ENCODE data around the gene PSMD9. TPM values are rescaled to one million over a fixed set of nuclear protein-coding genes. Genes with fewer than 3 reads are reported as not detected.

Gene PSMD9
- total RNA-seq, 2 experiments from 2014 or later = 89.2 to 142 TPM

DNA sequence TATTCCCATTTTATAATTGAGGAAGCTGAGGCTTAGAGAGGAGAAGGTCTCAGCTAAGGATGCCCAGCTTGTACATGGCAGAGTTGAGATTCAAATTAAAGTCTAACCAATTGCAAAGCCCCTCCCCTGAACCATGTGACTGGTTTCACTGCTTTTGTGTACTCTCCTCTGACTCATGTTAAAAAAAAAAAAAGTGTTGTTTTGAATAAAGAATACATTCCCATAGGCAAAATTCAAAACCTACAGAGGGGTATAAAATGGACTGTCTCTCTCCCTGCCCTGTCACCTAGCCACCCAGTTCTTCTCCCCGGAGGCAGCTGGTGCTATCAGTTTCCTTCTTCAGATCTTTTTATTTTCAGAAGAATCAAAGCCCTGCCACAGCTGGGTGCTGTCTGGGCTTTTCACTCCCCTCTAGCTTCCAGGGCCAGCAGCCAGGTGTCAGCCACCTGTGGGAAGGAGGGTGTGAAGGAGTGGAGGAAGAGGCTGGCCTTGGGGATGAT, 5.4 kb downstream of the PSMD9 start:
- DNase-seq (ENCODE audit: low spot score) = peak; percentile 70
- peak overlapping the region; percentile 79 for H3K27ac ChIP-seq (ENCODE audit: low read depth, low read length, poor library complexity, severe bottlenecking)
- POLR2A ChIA-PET = interaction anchor here (0.5 to 4.3 kb wide), 7 partner anchors 53 to 1072 kb away, joined by 3 to 14 read pairs (median 3); partner anchors contain the start of gene ABCB9
- BruUV-seq (replicated peaks) = no TSS peak
- no peaks in the 10 kb centered on the region for H4K20me1 ChIP-seq (ENCODE audit: insufficient read depth, low read length)
- intact Hi-C loops (cut with micrococcal nuclease; ENCODE audit: unreplicated experiment) = loop anchor here (1.0 kb wide), 1 partner anchor 99 kb away; no protein-coding TSS in a partner anchor
- no peaks in the 10 kb centered on the region for H3K9me3 ChIP-seq (ENCODE audit: low read length)
- CTCF ChIA-PET (ENCODE audit: unreplicated experiment) = interaction anchor here (0.6 to 1.2 kb wide), 2 partner anchors 83 to 100 kb away, joined by 3 to 6 read pairs; partner anchors contain the start of gene RHOF
- H3K4me1 ChIP-seq (ENCODE audit: insufficient read depth, low read length, poor library complexity, severe bottlenecking) = peaks cover 40% of the 10 kb centered on the region
- H3K4me2 ChIP-seq (ENCODE audit: low read length) = peak overlapping the region; percentile 57
- no peaks in the 10 kb centered on the region for H3K9me2 ChIP-seq (ENCODE audit: insufficient read depth, low read length)
- H2AFZ ChIP-seq (ENCODE audit: low read length) = no peak overlapping the region
- H3K79me2 ChIP-seq (ENCODE audit: insufficient read depth, low read depth, low read length) = peaks cover 65% of the 10 kb centered on the region
- peaks cover 67% of the 10 kb centered on the region for H3K36me3 ChIP-seq (ENCODE audit: insufficient read depth, low read length)
- TF ChIP-seq, protein P1, sequence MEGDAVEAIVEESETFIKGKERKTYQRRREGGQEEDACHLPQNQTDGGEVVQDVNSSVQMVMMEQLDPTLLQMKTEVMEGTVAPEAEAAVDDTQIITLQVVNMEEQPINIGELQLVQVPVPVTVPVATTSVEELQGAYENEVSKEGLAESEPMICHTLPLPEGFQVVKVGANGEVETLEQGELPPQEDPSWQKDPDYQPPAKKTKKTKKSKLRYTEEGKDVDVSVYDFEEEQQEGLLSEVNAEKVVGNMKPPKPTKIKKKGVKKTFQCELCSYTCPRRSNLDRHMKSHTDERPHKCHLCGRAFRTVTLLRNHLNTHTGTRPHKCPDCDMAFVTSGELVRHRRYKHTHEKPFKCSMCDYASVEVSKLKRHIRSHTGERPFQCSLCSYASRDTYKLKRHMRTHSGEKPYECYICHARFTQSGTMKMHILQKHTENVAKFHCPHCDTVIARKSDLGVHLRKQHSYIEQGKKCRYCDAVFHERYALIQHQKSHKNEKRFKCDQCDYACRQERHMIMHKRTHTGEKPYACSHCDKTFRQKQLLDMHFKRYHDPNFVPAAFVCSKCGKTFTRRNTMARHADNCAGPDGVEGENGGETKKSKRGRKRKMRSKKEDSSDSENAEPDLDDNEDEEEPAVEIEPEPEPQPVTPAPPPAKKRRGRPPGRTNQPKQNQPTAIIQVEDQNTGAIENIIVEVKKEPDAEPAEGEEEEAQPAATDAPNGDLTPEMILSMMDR (conservative IDR thresholded peaks at IDR 0.05; ENCODE audit: low read length) = no peak
- TF ChIP-seq EZH2phosphoT487 (IDR thresholded peaks at IDR 0.05; ENCODE audit: borderline replicate concordance, low read depth, low read length) = no peak
- H3K4me3 ChIP-seq (ENCODE audit: low read depth, low read length, poor library complexity, severe bottlenecking) = peak overlapping the region; percentile 28

DNA sequence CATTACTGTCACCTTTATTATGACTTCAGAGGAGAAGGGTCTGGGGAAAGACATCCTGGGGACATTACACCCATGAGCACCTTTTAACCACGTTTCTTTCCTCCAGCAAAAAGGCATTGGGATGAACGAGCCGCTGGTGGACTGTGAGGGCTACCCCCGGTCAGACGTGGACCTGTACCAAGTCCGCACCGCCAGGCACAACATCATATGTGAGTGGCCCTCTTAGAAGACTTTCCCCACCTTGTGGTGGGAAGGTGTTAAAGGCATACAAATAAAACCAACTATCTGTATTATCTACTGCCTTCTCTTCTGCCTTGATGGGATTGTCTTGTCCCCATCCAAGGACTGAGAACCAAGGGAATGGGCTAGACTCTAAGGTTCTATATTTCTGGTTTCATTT, 6.0 kb downstream of the PSMD9 start:
- H3K79me2 ChIP-seq (ENCODE audit: insufficient read depth, low read depth, low read length) = peaks cover 59% of the 10 kb centered on the region
- H3K36me3 ChIP-seq (ENCODE audit: insufficient read depth, low read length) = peaks cover 73% of the 10 kb centered on the region
- POLR2A ChIA-PET = interaction anchor here (0.5 to 4.3 kb wide), 3 partner anchors 54 to 93 kb away, joined by 3 to 14 read pairs (median 5); no protein-coding TSS in a partner anchor

More for the DNA sequence above, 6.0 kb downstream of the PSMD9 start:
- no TSS peak for BruUV-seq (replicated peaks)
- TF ChIP-seq, protein P1 (conservative IDR thresholded peaks at IDR 0.05; ENCODE audit: low read length) = peak; percentile 78
- TF ChIP-seq EZH2phosphoT487 (IDR thresholded peaks at IDR 0.05; ENCODE audit: borderline replicate concordance, low read depth, low read length) = no peak
- Histone ChIP-seq H2AFZ (ENCODE audit: low read length) (no peak overlapping the region), H3K4me3 (ENCODE audit: low read depth, low read length, poor library complexity, severe bottlenecking) (peak overlapping the region; percentile 28), H3K4me2 (ENCODE audit: low read length) (peak overlapping the region; percentile 57), H4K20me1 (ENCODE audit: insufficient read depth, low read length) (no peaks in the 10 kb centered on the region), H3K9me3 (ENCODE audit: low read length) (no peaks in the 10 kb centered on the region), H3K4me1 (ENCODE audit: insufficient read depth, low read length, poor library complexity, severe bottlenecking) (peaks cover 39% of the 10 kb centered on the region), H3K27ac (ENCODE audit: low read depth, low read length, poor library complexity, severe bottlenecking) (peak overlapping the region; percentile 79), H3K9me2 (ENCODE audit: insufficient read depth, low read length) (no peaks in the 10 kb centered on the region)
- DNase-seq (ENCODE audit: low spot score) = peak; percentile 72
- intact Hi-C loops (cut with micrococcal nuclease; ENCODE audit: unreplicated experiment) = loop anchor here (1.0 kb wide), 1 partner anchor 99 kb away; no protein-coding TSS in a partner anchor
- CTCF ChIA-PET (ENCODE audit: unreplicated experiment) = no interaction called here
